Measurements from ENCODE around the gene HOXA5. TPM values are rescaled to one million over a fixed set of nuclear protein-coding genes. Genes with fewer than 3 reads are reported as not detected.

HOXA5 gene
- total RNA-seq, 4 donors from 2014 or later = 10.7 to 61.0 (median 18.9) TPM

DNA sequence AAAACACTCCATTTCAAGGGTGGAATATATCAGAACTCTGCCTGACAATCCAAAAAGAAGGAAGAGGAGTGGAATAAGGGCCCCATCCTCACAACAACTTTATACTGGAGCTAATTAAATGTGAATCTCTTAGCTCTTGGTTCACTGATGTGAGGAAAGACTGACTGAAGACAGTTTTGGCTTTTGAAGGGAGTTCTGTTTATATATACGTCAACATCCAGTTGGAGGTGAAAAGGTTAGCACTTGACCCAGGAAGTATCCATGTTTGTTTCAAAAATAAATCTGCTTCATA, 50.7 kb downstream of the HOXA5 start:
- intact Hi-C loops (cut with DNase I; ENCODE audit: low total_unique reads) = loop anchor here (10.0 kb wide), 1 partner anchor 52 kb away; the partner anchor contains the start of genes HOXA5 and HOXA6
- Histone ChIP-seq H3K36me3 (no peaks in the 10 kb centered on the region), H3K27ac (no peak overlapping the region), H3K4me1 (peaks cover 7% of the 10 kb centered on the region in 2 donors), H3K4me3 (no peak overlapping the region), H3K27me3 (peaks cover 8 to 15% of the 10 kb centered on the region in 2 donors), H3K9me3 (no peaks in the 10 kb centered on the region)
- DNase-seq = no peak
- TF ChIP-seq, protein P1, sequence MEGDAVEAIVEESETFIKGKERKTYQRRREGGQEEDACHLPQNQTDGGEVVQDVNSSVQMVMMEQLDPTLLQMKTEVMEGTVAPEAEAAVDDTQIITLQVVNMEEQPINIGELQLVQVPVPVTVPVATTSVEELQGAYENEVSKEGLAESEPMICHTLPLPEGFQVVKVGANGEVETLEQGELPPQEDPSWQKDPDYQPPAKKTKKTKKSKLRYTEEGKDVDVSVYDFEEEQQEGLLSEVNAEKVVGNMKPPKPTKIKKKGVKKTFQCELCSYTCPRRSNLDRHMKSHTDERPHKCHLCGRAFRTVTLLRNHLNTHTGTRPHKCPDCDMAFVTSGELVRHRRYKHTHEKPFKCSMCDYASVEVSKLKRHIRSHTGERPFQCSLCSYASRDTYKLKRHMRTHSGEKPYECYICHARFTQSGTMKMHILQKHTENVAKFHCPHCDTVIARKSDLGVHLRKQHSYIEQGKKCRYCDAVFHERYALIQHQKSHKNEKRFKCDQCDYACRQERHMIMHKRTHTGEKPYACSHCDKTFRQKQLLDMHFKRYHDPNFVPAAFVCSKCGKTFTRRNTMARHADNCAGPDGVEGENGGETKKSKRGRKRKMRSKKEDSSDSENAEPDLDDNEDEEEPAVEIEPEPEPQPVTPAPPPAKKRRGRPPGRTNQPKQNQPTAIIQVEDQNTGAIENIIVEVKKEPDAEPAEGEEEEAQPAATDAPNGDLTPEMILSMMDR (IDR thresholded peaks at IDR 0.05) = no peak
- no peak for TF ChIP-seq POLR2A (IDR thresholded peaks at IDR 0.05)

DNA sequence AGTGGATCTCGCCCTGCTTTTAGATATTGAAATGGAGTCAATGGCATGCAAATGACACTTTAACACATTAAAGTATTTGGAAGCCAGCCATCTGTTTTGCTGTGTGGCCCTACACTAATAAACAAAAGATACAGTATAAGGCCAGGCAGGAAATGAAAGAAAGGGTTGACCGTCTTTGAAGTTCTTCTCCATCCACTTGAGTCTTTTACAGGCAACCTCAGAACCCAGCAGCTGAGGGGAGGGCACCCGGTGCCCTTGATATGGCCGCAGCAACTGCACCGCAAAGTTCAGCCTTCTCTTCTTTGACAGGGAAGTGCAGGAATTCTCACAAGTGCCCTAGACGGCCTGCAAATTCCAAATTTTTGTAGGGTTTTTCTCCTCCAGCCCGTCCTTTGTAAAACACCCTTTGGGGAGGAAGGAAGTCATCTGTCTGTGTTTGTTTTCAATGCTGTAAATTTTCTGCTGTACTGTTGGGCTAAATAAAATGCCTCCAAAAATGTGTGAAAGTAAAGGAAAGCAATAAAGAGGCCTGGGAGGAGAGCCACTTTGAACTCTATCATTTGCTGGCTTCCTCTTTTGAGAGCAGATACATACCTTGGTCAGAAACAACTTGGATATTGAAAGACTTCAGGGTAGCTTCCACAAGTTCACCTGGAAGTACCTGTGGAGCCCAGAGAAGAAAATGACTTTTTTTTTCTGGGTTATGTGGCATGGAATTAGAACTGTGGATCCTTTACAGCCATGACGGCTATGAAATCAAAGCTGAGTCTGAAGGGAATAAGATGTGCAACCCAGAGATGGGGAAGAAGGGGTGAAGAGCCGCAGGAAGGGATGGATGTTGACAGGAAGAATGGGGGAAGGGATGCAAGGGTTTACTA, 51.3 kb downstream of the HOXA5 start:
- no peak for DNase-seq
- peaks cover 10 to 17% of the 10 kb centered on the region in 2 donors for H3K27me3 ChIP-seq
- H3K4me3 ChIP-seq = no peak overlapping the region
- H3K36me3 ChIP-seq = no peaks in the 10 kb centered on the region
- H3K9me3 ChIP-seq = no peaks in the 10 kb centered on the region
- TF ChIP-seq, protein P1 (IDR thresholded peaks at IDR 0.05) = no peak
- TF ChIP-seq POLR2A (IDR thresholded peaks at IDR 0.05) = no peak
- H3K27ac ChIP-seq = no peak overlapping the region
- intact Hi-C loops (cut with DNase I; ENCODE audit: low total_unique reads) = loop anchor here (10.0 kb wide), 1 partner anchor 53 kb away; the partner anchor contains the start of genes HOXA5 and HOXA6
- peaks cover under 1 to 3% of the 10 kb centered on the region in 2 donors for H3K4me1 ChIP-seq

DNA sequence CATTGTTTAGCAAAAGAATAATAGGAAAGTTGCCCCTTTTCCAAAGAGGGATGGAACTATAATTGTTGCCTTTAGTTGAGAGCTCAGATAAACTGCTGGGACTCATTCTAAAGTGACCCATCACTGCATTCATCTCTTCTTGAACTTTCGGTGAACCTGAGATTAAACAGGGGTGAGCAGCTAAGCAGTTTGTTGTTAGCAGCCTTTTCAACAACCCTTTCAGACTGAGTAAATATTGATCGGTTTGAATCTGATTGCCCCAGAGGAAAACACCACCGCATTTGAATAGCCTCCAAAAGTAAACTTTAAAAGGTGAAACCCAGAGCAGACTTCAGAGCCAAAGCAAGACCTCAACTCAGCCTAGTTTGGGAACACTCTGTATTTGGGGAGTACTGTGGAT, 52.4 kb downstream of the HOXA5 start:
- intact Hi-C loops (cut with DNase I; ENCODE audit: low total_unique reads) = loop anchor here (10.0 kb wide), 1 partner anchor 54 kb away; the partner anchor contains the start of genes HOXA5 and HOXA6
- H3K27me3 ChIP-seq = peaks cover 10 to 17% of the 10 kb centered on the region in 2 donors
- no peaks in the 10 kb centered on the region for H3K9me3 ChIP-seq
- TF ChIP-seq POLR2A (IDR thresholded peaks at IDR 0.05) = no peak
- TF ChIP-seq, protein P1 (IDR thresholded peaks at IDR 0.05) = no peak
- DNase-seq = no peak
- H3K4me1 ChIP-seq = no peaks in the 10 kb centered on the region
- H3K27ac ChIP-seq = no peak overlapping the region
- H3K4me3 ChIP-seq = no peak overlapping the region
- no peaks in the 10 kb centered on the region for H3K36me3 ChIP-seq

MicroRNA genes within 50 kb of the gene (microRNA counts, 767-probe panel; counts per million panel counts)
- microRNA hsa-miR-196b-5p = 6,707 to 7,908 counts per million in 2 donors

Small RNA genes within 50 kb of the gene (microRNA-seq; reads per million reads assigned to microRNA genes)
- 12,289 reads per million, percentile 93 among the genes with 10 or more reads in this experiment for gene MIR196B (ENCODE audit: borderline microRNAs expressed, borderline replicate concordance)

Small RNA genes within 50 kb of the gene (small RNA-seq; reads per million reads assigned to genes)
- gene AC004080.5 (not detected), gene RF01977 (not detected), gene RF02140 (not detected), gene RF02141 (not detected)

Other genes starting within 250 kb of the HOXA5 start
- gene HOXA1, start 47.7 kb downstream of the HOXA5 start, total RNA-seq = 1 to 10 TPM in 3 of 4 donors, under 1 TPM in 1; 0.28 to 2.0 (median 1.5) TPM
- 1 to 10 TPM in 2 of 4 donors, not detected in 2; 1.8 to 6.5 TPM for gene HOXA2, start 41.0 kb downstream of the HOXA5 start, total RNA-seq
- gene HOXA4, start 12.9 kb downstream of the HOXA5 start, total RNA-seq = 1 to 10 TPM in 1 of 4 donors, under 1 TPM in 2, not detected in 1; 0.14 to 7.7 (median 0.26) TPM
- 10 to 100 TPM in 3 of 4 donors, 1 to 10 TPM in 1; 1.8 to 19.1 (median 15.4) TPM for gene HOXA6, start 4.1 kb upstream of the HOXA5 start, total RNA-seq
- gene HOXA3, start 8.9 kb upstream of the HOXA5 start, total RNA-seq = 10 to 100 TPM in 2 of 4 donors, 1 to 10 TPM in 2; 1.0 to 34.5 (median 19.0) TPM
- 1 to 10 TPM in 3 of 4 donors, under 1 TPM in 1; 0.26 to 9.1 (median 5.2) TPM for gene HOXA7, start 13.0 kb upstream of the HOXA5 start, total RNA-seq
- gene HOXA9, start 21.9 kb upstream of the HOXA5 start, total RNA-seq = 10 to 100 TPM in 3 of 4 donors, 1 to 10 TPM in 1; 2.3 to 26.4 (median 22.4) TPM
- 100 to 1,000 TPM in 1 of 4 donors, 10 to 100 TPM in 3; 50.0 to 114 (median 69.0) TPM for gene HOXA10, start 30.6 kb upstream of the HOXA5 start, total RNA-seq
- gene HOXA11, start 41.6 kb upstream of the HOXA5 start, total RNA-seq = 10 to 100 TPM; 32.4 to 82.0 (median 57.8) TPM
- gene HOXA13, start 56.4 kb upstream of the HOXA5 start, total RNA-seq = 10 to 100 TPM in 1 of 4 donors, 1 to 10 TPM in 1, under 1 TPM in 2; 0.40 to 27.5 (median 1.1) TPM
- under 1 TPM in 1 of 4 donors, not detected in 3; 0.21 TPM for gene EVX1, start 99.1 kb upstream of the HOXA5 start, total RNA-seq